Right lobe of liver (tissue), 4 donors: ENCODE measurements around the gene RIPOR3.

Source experiments
- CTCF ChIP-seq, 4 donors: fragments of 200-600 bp in 3 of 4; fragments of 450-650 bp in 1 of 4; IDR thresholded peaks; one replicate each; pipeline versions ENCODE4 v1.5.1 to v1.8.0; 2016 to 2022; ENCODE audit warnings: antibody characterized with exemption in 4 of 4, mild to moderate bottlenecking in 2 of 4
- POLR2A ChIP-seq: fragments of 450-650 bp; IDR thresholded peaks from one replicate; pipeline ENCODE4 v1.6.1; 2017; ENCODE audit warnings: antibody characterized with exemption, mild to moderate bottlenecking
- donor health status: DM: no; HTN: no; CAD: no.
- donor health status: DM: no; HTN: no; CAD: no.
- donor health status: DM: no; HTN: yes; CAD: no.

- TF ChIP-seq CTCF (IDR thresholded peaks at IDR 0.05) (no peak), POLR2A (no peak)
These were observed 4.5 kb downstream of the RIPOR3 start for GRCh38 chr20:50686821-50687220.
